ENCODE measurements around the gene RIN3.

DNA sequence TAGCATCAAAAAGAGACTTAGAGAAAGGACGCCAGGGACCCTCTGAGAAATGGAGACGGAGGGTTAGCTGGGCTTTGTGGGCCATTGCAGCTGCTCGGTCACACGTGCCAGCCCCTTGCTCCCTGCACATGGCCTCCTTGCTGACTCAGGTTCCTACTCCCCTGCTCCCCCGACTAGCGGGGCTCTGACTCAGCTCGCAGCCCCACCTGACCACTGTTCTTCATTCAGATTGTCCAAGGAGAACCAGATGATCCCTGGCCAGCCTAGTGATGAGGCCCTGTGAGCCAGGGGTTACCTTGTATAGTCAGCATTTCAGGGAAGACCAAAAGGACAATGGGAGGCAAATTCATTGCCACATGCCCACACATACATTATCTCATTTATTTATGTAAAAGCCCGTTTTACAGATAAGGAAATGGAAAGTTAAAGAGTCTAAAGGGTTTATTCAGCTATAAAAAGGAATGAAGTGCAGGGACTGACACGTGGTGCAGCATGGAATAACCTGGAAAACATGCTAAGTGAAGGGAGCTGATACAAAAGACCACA is 131.5 kb downstream of the RIN3 start:
- TF ChIP-seq, protein P1, sequence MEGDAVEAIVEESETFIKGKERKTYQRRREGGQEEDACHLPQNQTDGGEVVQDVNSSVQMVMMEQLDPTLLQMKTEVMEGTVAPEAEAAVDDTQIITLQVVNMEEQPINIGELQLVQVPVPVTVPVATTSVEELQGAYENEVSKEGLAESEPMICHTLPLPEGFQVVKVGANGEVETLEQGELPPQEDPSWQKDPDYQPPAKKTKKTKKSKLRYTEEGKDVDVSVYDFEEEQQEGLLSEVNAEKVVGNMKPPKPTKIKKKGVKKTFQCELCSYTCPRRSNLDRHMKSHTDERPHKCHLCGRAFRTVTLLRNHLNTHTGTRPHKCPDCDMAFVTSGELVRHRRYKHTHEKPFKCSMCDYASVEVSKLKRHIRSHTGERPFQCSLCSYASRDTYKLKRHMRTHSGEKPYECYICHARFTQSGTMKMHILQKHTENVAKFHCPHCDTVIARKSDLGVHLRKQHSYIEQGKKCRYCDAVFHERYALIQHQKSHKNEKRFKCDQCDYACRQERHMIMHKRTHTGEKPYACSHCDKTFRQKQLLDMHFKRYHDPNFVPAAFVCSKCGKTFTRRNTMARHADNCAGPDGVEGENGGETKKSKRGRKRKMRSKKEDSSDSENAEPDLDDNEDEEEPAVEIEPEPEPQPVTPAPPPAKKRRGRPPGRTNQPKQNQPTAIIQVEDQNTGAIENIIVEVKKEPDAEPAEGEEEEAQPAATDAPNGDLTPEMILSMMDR (IDR thresholded peaks at IDR 0.05): no peak
- TF ChIP-seq POLR2AphosphoS5 (IDR thresholded peaks at IDR 0.05; ENCODE audit: low read depth, low read length): no peak
- TF ChIP-seq, protein P2, sequence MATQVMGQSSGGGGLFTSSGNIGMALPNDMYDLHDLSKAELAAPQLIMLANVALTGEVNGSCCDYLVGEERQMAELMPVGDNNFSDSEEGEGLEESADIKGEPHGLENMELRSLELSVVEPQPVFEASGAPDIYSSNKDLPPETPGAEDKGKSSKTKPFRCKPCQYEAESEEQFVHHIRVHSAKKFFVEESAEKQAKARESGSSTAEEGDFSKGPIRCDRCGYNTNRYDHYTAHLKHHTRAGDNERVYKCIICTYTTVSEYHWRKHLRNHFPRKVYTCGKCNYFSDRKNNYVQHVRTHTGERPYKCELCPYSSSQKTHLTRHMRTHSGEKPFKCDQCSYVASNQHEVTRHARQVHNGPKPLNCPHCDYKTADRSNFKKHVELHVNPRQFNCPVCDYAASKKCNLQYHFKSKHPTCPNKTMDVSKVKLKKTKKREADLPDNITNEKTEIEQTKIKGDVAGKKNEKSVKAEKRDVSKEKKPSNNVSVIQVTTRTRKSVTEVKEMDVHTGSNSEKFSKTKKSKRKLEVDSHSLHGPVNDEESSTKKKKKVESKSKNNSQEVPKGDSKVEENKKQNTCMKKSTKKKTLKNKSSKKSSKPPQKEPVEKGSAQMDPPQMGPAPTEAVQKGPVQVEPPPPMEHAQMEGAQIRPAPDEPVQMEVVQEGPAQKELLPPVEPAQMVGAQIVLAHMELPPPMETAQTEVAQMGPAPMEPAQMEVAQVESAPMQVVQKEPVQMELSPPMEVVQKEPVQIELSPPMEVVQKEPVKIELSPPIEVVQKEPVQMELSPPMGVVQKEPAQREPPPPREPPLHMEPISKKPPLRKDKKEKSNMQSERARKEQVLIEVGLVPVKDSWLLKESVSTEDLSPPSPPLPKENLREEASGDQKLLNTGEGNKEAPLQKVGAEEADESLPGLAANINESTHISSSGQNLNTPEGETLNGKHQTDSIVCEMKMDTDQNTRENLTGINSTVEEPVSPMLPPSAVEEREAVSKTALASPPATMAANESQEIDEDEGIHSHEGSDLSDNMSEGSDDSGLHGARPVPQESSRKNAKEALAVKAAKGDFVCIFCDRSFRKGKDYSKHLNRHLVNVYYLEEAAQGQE (IDR thresholded peaks at IDR 0.05; ENCODE audit: insufficient read depth in 1 of 2, low read depth in 2 of 2, low read length in 1 of 2): no peak

All from Panc1 (cell line).